Occipital lobe (tissue), 2 donors: ENCODE measurements around the gene EFS. TPM values are rescaled to one million over a fixed set of nuclear protein-coding genes. Genes with fewer than 3 reads are reported as not detected.
"Not testable (repeated sequence)": the region's sequence is repeated elsewhere in the genome, so short reads cannot be mapped to it uniquely, and the experiment has no call there.

ENCODE experiments used
- DNase-seq: peaks from one replicate; lab custom pipeline; 2025; lab: John Stamatoyannopoulos, UW
- total RNA-seq: library from RNA; depleted of rRNA; stranded (reverse); fragments of >200 nt; gene quantifications from one replicate; pipeline ENCODE4 v1.2.3, GENCODE V29; 2014

Gene EFS
- total RNA-seq, 1 donor from 2014 or later: 17.5 TPM

GRCh38 chr14:23399591-23399990 is 34.6 kb upstream of the EFS start:
- no peak for DNase-seq

- no peak for DNase-seq
These were observed 34.2 kb upstream of the EFS start for GRCh38 chr14:23399136-23399535.

- no peak for DNase-seq
These were observed 33.4 kb upstream of the EFS start for GRCh38 chr14:23398348-23398747.

GRCh38 chr14:23396781-23397407 is 31.9 kb upstream of the EFS start:
- no peak for DNase-seq

GRCh38 chr14:23396126-23396525 is 31.2 kb upstream of the EFS start:
- DNase-seq: no peak

GRCh38 chr14:23392613-23393012 is 27.6 kb upstream of the EFS start:
- DNase-seq: no peak

- not testable (repeated sequence) for DNase-seq
These were observed 24.9 kb upstream of the EFS start for GRCh38 chr14:23389871-23390270.

- DNase-seq: no peak
These were observed 24.4 kb upstream of the EFS start for GRCh38 chr14:23389396-23389795.

GRCh38 chr14:23388996-23389395 is 24.0 kb upstream of the EFS start:
- no peak for DNase-seq

- no peak for DNase-seq
These were observed 23.2 kb upstream of the EFS start for GRCh38 chr14:23387916-23388882.

- no peak for DNase-seq
These were observed 22.0 kb upstream of the EFS start for GRCh38 chr14:23386999-23387398.

- not testable (repeated sequence) for DNase-seq
These were observed 21.3 kb upstream of the EFS start for GRCh38 chr14:23386266-23386657.

- DNase-seq: no peak
These were observed 20.8 kb upstream of the EFS start for GRCh38 chr14:23385642-23386265.

GRCh38 chr14:23385244-23385641 is 20.3 kb upstream of the EFS start:
- no peak for DNase-seq

- no peak for DNase-seq
These were observed 19.6 kb upstream of the EFS start for GRCh38 chr14:23384364-23385080.

- DNase-seq: no peak
These were observed 17.9 kb upstream of the EFS start for GRCh38 chr14:23382731-23383440.

- no peak for DNase-seq
These were observed 17.3 kb upstream of the EFS start for GRCh38 chr14:23382276-23382675.

GRCh38 chr14:23381871-23382270 is 16.9 kb upstream of the EFS start:
- DNase-seq: no peak

GRCh38 chr14:23380976-23381375 is 16.0 kb upstream of the EFS start:
- no peak for DNase-seq

GRCh38 chr14:23380197-23380914 is 15.4 kb upstream of the EFS start:
- no peak for DNase-seq
